Smooth muscle cell (in vitro differentiated cells): ENCODE results near the gene TMEM144. TPM values are rescaled to one million over a fixed set of nuclear protein-coding genes. Genes with fewer than 3 reads are reported as not detected.

Source experiments
- DNase-seq: peaks from one replicate; lab custom pipeline; 2025; ENCODE audit not compliant: unreplicated experiment; lab: John Stamatoyannopoulos, UW
- H2AFZ ChIP-seq: fragments of 200-600 bp; sonication (generic); 2 replicates; pipeline ENCODE4 v1.6.0; 2016; ENCODE audit warnings: antibody characterized with exemption, low read depth, mild to moderate bottlenecking
- H3F3A ChIP-seq: fragments of 200-600 bp; sonication (generic); 2 replicates; pipeline ENCODE4 v1.6.0; 2017; ENCODE audit warnings: antibody characterized with exemption, low read depth
- H3K27ac ChIP-seq: fragments of 200-600 bp; sonication (generic); 2 replicates; pipeline ENCODE4 v1.5.1; 2016; ENCODE audit warnings: low read depth, mild to moderate bottlenecking
- H3K27me3 ChIP-seq: fragments of 200-600 bp; sonication (generic); 2 replicates; pipeline ENCODE4 v1.6.1; 2016; ENCODE audit warnings: low read depth, mild to moderate bottlenecking
- H3K36me3 ChIP-seq: fragments of 200-600 bp; sonication (generic); 2 replicates; pipeline ENCODE4 v1.5.1; 2016; ENCODE audit warnings: low read depth
- H3K4me1 ChIP-seq: fragments of 200-600 bp; sonication (generic); 2 replicates; pipeline ENCODE4 v1.5.1; 2016; ENCODE audit warnings: low read depth
- H3K4me2 ChIP-seq: fragments of 200-600 bp; sonication (generic); 2 replicates; pipeline ENCODE4 v1.6.0; 2016; ENCODE audit warnings: mild to moderate bottlenecking
- H3K4me3 ChIP-seq: fragments of 200-600 bp; sonication (generic); 2 replicates; pipeline ENCODE4 v1.5.1; 2016; ENCODE audit warnings: mild to moderate bottlenecking
- H3K79me2 ChIP-seq: fragments of 200-600 bp; sonication (generic); 2 replicates; pipeline ENCODE4 v1.6.0; 2016; ENCODE audit warnings: low read depth, mild to moderate bottlenecking
- H3K9ac ChIP-seq: fragments of 200-600 bp; sonication (generic); 2 replicates; pipeline ENCODE4 v1.6.0; 2016; ENCODE audit warnings: low read depth
- H3K9me3 ChIP-seq: fragments of 200-600 bp; sonication (generic); replicated peaks from 2 replicates; pipeline ENCODE4 v1.5.1; 2016; ENCODE audit warnings: low read depth
- H4K20me1 ChIP-seq: fragments of 200-600 bp; sonication (generic); 2 replicates; pipeline ENCODE4 v1.6.0; 2016; ENCODE audit warnings: low read depth
- CTCF ChIP-seq: fragments of 200-600 bp; sonication (generic); IDR thresholded peaks from 2 replicates; pipeline ENCODE4 v1.5.1; 2017; ENCODE audit warnings: borderline replicate concordance, mild to moderate bottlenecking, antibody characterized with exemption; ENCODE audit not compliant: insufficient read depth, poor library complexity, severe bottlenecking
- WGBS: methylation state at CpG from one replicate; pipeline ENCODE4 v1.1.7; 2016; ENCODE audit warnings: low lambda C conversion rate; 5-methylcytosine and 5-hydroxymethylcytosine counted together
- polyA plus RNA-seq: library from polyadenylated mRNA; unstranded; fragments of >200 nt; fragmentation: Nextera tagmentation; extraction: Ambion mirVana; gene quantifications from 2 replicates; pipeline ENCODE4 v1.2.1, GENCODE V29; 2016
- total RNA-seq: library from RNA; depleted of rRNA; stranded (reverse); fragments of >200 nt; gene quantifications from 2 replicates; pipeline ENCODE4 v1.2.3, GENCODE V29; 2014

The TMEM144 gene
- total and polyA plus RNA-seq, 2 experiments from 2014 or later, result 0.48 to 4.4 TPM

DNA sequence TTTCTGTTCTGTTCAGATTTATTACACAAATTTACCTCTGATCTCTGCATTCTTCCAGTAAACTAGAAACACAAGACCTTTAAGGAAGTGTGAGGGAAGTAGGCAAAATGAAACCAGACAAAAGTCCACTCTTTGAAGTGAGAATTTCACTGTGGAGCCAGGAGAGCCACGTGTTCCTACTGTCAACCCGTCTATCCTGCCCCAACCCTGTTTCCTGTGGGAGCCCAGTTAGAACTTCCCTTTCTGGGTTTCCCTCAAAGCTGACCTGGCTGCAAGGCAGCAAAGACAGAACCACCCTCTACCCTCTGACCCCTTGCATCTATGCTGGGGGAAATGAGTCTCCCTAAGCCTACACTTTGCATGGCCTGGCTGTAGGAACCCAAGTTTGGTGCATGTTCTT is 40.0 kb downstream of the TMEM144 start:
- Histone ChIP-seq H3F3A (no peaks in the 10 kb centered on the region), H3K36me3 (no peaks in the 10 kb centered on the region), H3K79me2 (no peaks in the 10 kb centered on the region), H3K9me3 (no peaks in the 10 kb centered on the region), H2AFZ (no peak overlapping the region), H4K20me1 (no peaks in the 10 kb centered on the region), H3K27me3 (no peaks in the 10 kb centered on the region), H3K9ac (no peak overlapping the region), H3K4me3 (no peak overlapping the region), H3K4me2 (no peak overlapping the region), H3K27ac (no peak overlapping the region), H3K4me1 (no peaks in the 10 kb centered on the region)
- DNase-seq, result no peak
- 90% methylated on average over 2 of the region's 2 CpGs for WGBS
- TF ChIP-seq CTCF, result no peak

- H3F3A ChIP-seq, result no peaks in the 10 kb centered on the region
- H3K4me2 ChIP-seq, result no peak overlapping the region
- no peaks in the 10 kb centered on the region for H3K36me3 ChIP-seq
- H2AFZ ChIP-seq, result no peak overlapping the region
- no peak overlapping the region for H3K9ac ChIP-seq
- no peak overlapping the region for H3K27ac ChIP-seq
- H3K79me2 ChIP-seq, result no peaks in the 10 kb centered on the region
- H4K20me1 ChIP-seq, result no peaks in the 10 kb centered on the region
- no peak for DNase-seq
- H3K27me3 ChIP-seq, result no peaks in the 10 kb centered on the region
- peak; percentile 68 for TF ChIP-seq CTCF
- H3K9me3 ChIP-seq, result no peaks in the 10 kb centered on the region
- no peaks in the 10 kb centered on the region for H3K4me1 ChIP-seq
- no peak overlapping the region for H3K4me3 ChIP-seq
- 41% methylated on average over 6 of the region's 6 CpGs for WGBS
These were observed 43.2 kb downstream of the TMEM144 start for GRCh38 chr4:158253350-158253980.

DNA sequence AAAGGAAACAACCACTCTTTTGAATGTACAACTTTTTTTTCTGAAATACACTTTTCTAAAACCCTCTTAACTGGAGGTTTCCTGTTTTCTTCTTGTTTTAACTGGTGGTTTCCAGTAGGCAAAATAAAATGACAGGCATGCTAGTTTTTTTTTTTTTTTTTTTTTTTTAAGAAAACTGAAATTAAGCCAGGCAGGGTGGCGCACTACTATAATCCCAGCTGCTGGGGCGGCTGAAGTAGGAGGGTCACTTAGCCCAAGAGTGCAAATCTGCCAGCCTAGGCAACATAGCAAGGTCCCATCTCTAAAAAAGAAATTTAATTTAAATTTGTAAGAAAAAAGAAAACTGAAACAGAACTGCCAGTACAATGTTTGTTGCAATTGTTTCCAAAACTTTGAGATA is 44.0 kb downstream of the TMEM144 start:
- Histone ChIP-seq H3F3A (no peaks in the 10 kb centered on the region), H4K20me1 (no peaks in the 10 kb centered on the region), H2AFZ (no peak overlapping the region), H3K4me3 (no peak overlapping the region), H3K79me2 (no peaks in the 10 kb centered on the region), H3K9me3 (no peaks in the 10 kb centered on the region), H3K4me2 (no peak overlapping the region), H3K36me3 (no peaks in the 10 kb centered on the region), H3K27ac (no peak overlapping the region), H3K9ac (no peak overlapping the region), H3K4me1 (no peaks in the 10 kb centered on the region), H3K27me3 (no peaks in the 10 kb centered on the region)
- DNase-seq, result no peak
- no peak for TF ChIP-seq CTCF
- 69% methylated on average over 2 of the region's 2 CpGs for WGBS

- Histone ChIP-seq H3K4me3 (no peak overlapping the region), H3F3A (no peaks in the 10 kb centered on the region), H3K9ac (no peak overlapping the region), H3K9me3 (no peaks in the 10 kb centered on the region), H3K27me3 (no peaks in the 10 kb centered on the region), H2AFZ (no peak overlapping the region), H3K4me2 (no peak overlapping the region), H3K27ac (no peak overlapping the region), H3K36me3 (no peaks in the 10 kb centered on the region), H3K79me2 (no peaks in the 10 kb centered on the region), H4K20me1 (no peaks in the 10 kb centered on the region), H3K4me1 (no peaks in the 10 kb centered on the region)
- peak; percentile 74 for TF ChIP-seq CTCF
- no peak for DNase-seq
- WGBS, result 37% methylated on average over 3 of the region's 3 CpGs
These were observed 45.5 kb downstream of the TMEM144 start for GRCh38 chr4:158255727-158256324.
